GM18526 (cell line): ENCODE results near the gene DISC1.

Experiments
- POLR2A ChIP-seq: IDR thresholded peaks from 3 replicates; pipeline ENCODE4 v1.6.1; 2011; ENCODE audit not compliant: insufficient read length; ENCODE audit errors: extremely low read depth

Gene DISC1

DNA sequence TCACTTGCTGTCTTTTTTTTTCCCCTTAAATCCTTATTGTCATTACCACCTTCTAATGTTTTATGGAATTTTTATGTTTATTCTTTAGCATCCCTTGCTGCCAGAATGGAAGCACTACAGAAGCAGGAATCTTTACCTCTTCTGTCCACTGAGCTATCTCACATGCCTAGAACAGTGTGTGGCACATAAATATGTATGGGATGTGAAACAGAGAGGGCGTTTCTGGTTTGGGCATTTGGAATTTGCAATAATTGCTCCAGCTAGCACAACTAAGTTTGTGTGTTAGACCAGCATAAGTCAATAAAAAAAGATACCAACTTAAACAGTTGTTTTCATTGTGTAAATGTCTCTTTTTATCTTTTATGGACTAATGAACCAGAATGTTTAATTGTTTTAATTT, 330.8 kb downstream of the DISC1 start:
- no peak for TF ChIP-seq POLR2A

- TF ChIP-seq POLR2A: no peak
These were observed 331.9 kb downstream of the DISC1 start for GRCh38 chr1:231958448-231958847.

DNA sequence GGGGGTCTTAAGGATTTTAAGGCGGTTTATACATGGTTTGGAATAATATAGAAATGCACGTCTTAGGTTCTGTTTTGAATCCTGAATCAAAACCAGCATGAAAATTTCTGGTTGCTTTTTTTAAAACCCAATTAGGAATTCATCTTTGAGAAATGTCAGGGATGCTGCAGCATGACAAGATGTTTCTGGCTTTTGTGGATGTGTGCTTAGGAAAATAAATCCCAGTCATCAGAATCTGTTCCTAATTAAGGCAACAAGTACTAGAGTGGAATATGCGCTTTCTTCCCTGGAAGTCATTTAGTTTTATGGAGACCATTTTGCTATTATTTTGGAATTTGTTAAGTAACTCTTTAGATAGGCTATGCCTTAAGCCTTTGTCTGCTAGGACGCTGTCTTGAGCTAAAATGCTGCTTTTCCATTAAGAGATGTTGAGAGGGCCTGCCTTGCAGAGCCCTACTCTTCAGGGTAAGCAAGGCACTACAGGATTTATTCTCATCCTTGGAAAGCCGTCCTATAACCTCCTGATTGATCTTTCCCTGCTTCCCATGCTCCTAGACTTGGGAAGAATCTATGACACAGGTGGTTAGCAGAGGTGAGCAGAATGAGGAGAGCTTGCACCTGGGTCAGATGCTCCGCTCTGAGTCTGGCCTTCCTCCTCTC, 332.8 kb downstream of the DISC1 start:
- TF ChIP-seq POLR2A: no peak

- no peak for TF ChIP-seq POLR2A
These were observed 336.0 kb downstream of the DISC1 start for GRCh38 chr1:231962636-231963035.

DNA sequence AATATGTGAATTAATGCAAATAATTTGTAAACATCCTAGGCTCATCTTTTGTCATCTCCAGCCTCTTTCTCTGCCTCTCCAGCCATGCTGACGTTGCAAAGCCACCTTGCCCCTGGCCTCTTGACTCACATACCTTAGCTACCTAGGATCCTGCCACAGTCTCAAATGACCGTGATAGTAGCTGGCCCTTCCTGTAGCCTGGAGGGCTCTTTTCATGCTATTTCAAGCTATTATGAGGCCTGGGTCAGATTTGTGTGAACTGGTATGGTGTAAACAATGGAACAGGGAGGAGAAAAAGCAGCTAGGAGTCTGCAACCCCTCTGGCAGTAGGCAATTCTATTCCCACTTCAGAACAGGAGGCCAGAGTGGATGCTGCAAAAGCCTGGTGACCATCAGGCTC, 337.7 kb downstream of the DISC1 start:
- TF ChIP-seq POLR2A: no peak

DNA sequence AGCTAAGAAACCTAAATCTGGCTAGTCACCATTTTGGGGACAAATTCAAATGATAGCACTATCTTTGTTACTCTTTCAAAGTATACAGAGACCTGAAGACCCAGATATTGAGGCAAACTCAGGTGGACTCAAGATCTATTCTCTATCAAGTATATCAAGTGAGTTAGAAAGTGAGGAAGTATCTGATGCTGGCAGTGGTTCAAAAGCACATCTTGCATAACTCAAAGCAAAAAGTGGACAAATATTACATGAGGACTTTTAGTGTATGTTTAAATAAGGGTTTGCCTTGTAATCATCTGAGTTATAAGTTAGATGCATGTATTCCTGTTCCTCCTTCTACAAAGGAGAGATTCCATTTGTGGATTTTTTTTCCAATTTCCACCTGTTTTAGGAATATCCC, 338.4 kb downstream of the DISC1 start:
- TF ChIP-seq POLR2A: no peak

DNA sequence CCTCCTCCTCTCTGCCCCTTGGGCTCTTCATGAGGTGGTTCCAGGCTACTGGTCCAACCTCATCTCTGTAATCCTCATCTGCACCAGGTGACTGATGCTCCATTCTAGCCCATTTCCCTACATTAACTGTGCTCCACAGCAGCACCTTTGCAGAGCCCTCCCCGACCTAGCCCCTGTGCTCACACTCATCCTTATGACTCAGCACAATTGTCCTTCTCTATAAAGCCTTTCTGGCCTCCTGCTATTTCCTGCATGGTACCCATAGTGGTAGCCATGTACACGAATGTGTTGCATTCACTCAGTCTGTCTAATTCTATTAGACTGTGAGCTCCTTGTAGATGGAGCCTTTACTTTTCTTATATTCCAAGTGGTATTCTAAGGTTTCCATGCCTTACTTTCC, 339.0 kb downstream of the DISC1 start:
- no peak for TF ChIP-seq POLR2A

GRCh38 chr1:231966983-231967382, 340.4 kb downstream of the DISC1 start:
- TF ChIP-seq POLR2A: no peak

- no peak for TF ChIP-seq POLR2A
These were observed 342.5 kb downstream of the DISC1 start for GRCh38 chr1:231969076-231969475.

DNA sequence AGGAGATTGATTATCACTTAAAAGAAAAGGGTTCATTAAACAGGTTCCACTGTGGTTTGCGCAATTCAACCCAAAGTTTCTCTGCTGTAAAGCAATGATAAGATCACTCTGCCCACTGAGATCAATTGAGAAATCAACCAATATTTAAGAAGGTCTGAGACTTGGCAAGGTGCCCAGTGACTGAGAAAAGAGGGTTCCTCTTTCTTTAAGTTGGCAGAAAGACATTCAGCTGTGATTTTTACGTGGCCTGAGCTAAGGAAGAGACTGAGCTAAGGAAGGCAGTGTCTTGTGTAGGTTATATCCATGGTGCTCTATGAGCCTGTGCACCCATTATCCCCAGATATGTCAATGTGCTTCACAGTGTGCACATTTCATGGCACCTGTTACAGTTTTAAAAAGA, 344.1 kb downstream of the DISC1 start:
- no peak for TF ChIP-seq POLR2A

- TF ChIP-seq POLR2A: no peak
These were observed 345.0 kb downstream of the DISC1 start for GRCh38 chr1:231971397-231972110.

DNA sequence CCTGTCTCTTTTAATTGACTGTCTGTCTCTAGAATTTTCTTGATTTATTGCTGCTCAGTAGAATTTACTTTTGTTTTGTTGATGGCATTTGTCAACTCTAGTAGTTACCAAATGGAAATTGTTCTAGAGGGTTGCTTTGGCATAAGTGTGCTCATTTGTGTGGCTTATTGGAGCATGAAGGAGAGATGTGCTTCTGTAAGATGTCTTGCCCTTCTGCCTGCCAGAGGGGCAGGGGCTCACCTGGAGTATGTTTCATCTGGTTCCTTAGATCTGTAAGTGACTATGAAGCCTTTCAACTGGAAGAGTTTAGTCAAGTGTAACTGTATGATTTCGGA, 345.5 kb downstream of the DISC1 start:
- no peak for TF ChIP-seq POLR2A

DNA sequence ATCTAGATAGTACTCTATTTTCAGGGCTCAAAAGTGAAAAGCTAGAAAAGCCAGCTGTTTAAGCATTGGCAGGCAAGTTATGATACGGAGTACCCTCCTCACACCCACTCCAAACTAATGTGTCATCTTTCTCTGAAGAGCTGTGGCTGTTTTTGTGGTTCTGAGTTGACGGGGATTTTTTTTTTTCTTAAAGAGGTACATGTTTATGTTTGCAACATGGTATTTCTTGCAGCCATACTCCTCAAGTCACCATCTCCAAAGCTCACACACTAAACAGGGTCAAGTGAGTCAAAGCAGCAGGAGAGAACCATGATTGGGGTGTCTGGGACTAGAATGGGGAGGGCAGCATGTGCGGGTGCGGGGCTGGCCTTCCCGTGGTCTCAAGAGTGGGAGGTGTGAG, 347.2 kb downstream of the DISC1 start:
- TF ChIP-seq POLR2A: no peak

DNA sequence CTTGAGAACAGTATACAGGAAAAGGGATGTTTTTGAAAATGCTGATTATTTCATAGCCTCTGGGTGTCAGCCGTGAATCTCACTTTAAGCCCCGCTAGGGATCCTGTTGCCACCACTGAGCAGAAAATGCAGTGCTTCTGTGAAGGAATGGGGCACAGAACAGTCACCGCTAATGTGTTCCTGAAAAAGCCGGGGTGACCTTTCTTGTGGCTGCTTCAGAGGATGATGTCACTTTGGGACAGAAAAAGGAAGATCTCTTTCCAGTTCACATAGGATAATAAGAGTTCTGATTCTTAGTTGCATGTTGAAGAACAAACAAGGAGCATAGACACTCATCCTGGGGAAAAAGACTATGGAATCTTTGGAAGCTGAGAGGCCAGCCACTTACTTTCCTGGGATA, 349.6 kb downstream of the DISC1 start:
- TF ChIP-seq POLR2A: no peak

GRCh38 chr1:231981675-231982074, 355.1 kb downstream of the DISC1 start:
- TF ChIP-seq POLR2A: no peak

- TF ChIP-seq POLR2A: no peak
These were observed 356.4 kb downstream of the DISC1 start for GRCh38 chr1:231982871-231983587.

DNA sequence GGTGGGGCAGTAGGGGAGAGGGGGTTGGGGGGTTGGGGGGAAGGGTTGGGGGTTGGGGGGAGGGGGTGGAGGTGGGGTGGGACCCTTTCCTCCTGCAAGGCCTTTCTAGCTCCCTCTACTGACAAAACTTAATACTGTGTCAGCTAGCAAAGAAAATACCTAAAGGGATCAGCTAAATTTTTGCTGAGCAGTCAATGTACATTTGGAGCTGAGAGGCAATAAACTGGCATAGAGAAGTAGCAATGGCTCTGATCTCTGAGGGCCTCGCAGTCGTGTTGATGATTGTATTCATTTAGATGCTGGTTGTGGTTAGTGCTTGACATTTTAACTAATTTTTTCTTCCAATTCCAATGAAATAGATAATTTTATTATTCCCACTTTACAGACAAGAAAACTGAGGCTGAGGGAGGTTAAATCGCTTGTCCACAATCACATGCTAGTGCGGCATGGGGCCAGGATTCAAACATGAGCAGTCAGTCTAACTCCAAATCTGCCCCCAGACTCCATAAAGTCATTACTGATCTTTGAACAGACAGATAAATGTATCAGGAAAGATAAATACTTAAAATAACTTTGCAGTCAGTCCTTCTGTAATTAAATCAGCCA, 357.1 kb downstream of the DISC1 start:
- no peak for TF ChIP-seq POLR2A
